Prostate gland (tissue), 2 donors: ENCODE data around the gene CNTNAP2.

Experiments used
- CTCF ChIP-seq, 4 experiments: fragments of 200-600 bp in 2 of 4; fragments of 450-650 bp in 2 of 4; sonication (generic) in 2 of 4; IDR thresholded peaks; 1 replicate in 3 of 4; 2 replicates in 1 of 4; pipeline ENCODE4 v1.5.1; 2016 to 2019; ENCODE audit warnings: antibody characterized with exemption in 4 of 4, mild to moderate bottlenecking in 2 of 4, moderate library complexity in 2 of 4
- POLR2A ChIP-seq: fragments of 450-650 bp; IDR thresholded peaks from one replicate; pipeline ENCODE4 v1.6.1; 2016; ENCODE audit warnings: antibody characterized with exemption, mild to moderate bottlenecking
- POLR2AphosphoS5 ChIP-seq: sonication (generic); formaldehyde crosslinking; IDR thresholded peaks from one replicate; pipeline ENCODE4 v1.6.1; 2017; ENCODE audit warnings: antibody characterized with exemption

- no peak for TF ChIP-seq CTCF (IDR thresholded peaks at IDR 0.05)
- no peak for TF ChIP-seq POLR2AphosphoS5
- TF ChIP-seq POLR2A, result no peak
Measured at GRCh38 chr7:146636581-146636980, 520.0 kb downstream of the CNTNAP2 start.
